Non-pigmented ciliary epithelial cell (primary cell): ENCODE measurements around the gene JSRP1.

Experiments
- DNase-seq: peaks from one replicate; pipeline ENCODE4 v3.0.0-alpha.2; 2010; ENCODE audit warnings: low read depth

JSRP1 gene

GRCh38 chr19:2255982-2256685 lies at the start of gene JSRP1:
JSRP1 (minus strand) TSS chr19:2256417; CDS start chr19:2255314, 1,103 bp downstream.
- DNase-seq = no peak

DNA sequence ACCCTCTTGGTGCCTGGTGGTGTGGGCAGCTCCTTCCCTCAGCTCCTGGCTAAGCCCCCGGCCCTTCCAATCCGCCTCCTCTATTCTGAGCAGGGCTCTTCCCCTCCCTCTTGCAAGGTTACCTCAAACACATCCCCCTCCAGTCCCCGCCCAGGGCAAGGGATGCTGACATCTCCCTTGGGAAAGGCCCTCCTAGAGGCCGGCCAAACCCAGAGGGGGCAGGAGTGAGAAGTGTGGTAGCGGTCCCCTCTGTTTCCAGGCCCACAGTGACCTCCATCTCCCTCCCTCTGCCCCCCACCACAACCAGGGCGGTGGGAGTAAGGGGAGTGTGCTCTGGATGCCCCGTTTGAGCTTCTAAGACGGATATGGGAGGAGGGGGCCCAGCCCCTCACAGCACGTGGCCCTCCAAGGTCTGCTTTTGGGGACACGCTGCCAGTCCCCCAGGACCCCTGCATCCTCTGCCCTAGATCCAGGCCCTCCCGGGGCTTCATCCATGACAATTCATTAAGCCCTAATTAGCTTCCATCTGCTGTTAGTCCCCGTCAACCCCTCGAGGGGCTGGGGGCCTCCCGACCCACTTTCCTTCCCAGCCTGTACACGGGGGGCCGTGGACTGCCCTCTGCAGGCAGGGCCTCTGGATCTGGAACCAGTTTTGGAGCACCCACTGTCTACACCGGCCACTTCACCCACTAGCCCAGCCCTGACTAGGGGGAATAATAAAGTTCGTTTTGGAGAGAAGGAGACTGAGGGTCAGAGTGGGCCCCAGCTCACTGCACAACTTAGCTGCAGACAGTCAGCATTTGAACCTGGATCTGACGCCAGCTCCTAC lies 49.4 kb upstream of the JSRP1 start:
- DNase-seq = no peak

GRCh38 chr19:2303211-2303798 lies 47.1 kb upstream of the JSRP1 start:
- DNase-seq = no peak

DNA sequence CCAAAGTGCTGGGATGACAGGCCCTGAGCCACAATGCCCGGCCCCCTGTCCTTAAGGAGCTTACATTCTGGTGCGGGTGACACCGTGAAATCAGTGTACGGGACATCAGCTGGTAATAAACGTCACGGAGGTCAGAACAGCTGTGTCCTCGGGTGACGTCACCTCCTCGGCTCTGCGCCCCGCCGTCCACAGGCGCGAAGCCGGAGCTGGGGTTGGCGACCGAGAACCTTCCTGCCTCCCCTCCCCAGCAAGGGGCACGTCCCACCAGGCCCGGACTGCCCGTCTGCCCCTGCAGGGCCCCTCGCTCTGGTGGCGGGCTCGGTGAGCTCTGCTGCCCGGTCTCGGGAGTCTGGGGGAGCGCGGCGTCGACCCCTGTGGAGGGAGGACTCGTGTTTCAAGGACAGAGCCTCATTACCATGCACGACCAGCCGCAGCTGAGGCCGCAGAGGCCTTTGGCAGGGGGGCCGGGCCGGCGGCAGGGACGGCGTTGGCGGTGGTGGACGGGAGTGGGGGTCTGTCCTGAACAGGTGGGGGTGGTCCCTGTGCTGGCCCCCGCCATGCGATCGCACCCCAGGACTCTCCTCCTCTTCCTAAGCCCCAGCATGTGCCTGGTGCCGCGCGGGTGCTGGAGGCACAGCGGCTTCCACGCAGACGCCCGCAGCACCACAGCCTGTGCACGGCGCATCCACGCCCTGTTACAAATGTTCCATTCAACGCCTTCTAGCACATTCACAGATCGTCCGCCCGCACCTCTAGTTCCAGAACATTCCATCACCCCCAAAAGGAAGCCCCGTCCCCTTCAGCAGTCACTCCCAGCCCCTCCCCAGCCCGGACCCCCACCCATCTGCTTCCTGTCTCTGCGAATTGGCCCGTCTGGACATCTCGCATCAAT lies 46.3 kb upstream of the JSRP1 start:
- no peak for DNase-seq

- DNase-seq = no peak
Observed at GRCh38 chr19:2300533-2300932, 44.3 kb upstream of the JSRP1 start.

- no peak for DNase-seq
Observed at GRCh38 chr19:2296141-2296540, 39.9 kb upstream of the JSRP1 start.

GRCh38 chr19:2294687-2295335 lies 38.6 kb upstream of the JSRP1 start:
- no peak for DNase-seq

GRCh38 chr19:2291185-2291751 lies 35.1 kb upstream of the JSRP1 start:
- no peak for DNase-seq

GRCh38 chr19:2290441-2291184 lies 34.4 kb upstream of the JSRP1 start:
- DNase-seq = no peak

- DNase-seq = no peak
Observed at GRCh38 chr19:2289714-2290435, 33.7 kb upstream of the JSRP1 start.

DNA sequence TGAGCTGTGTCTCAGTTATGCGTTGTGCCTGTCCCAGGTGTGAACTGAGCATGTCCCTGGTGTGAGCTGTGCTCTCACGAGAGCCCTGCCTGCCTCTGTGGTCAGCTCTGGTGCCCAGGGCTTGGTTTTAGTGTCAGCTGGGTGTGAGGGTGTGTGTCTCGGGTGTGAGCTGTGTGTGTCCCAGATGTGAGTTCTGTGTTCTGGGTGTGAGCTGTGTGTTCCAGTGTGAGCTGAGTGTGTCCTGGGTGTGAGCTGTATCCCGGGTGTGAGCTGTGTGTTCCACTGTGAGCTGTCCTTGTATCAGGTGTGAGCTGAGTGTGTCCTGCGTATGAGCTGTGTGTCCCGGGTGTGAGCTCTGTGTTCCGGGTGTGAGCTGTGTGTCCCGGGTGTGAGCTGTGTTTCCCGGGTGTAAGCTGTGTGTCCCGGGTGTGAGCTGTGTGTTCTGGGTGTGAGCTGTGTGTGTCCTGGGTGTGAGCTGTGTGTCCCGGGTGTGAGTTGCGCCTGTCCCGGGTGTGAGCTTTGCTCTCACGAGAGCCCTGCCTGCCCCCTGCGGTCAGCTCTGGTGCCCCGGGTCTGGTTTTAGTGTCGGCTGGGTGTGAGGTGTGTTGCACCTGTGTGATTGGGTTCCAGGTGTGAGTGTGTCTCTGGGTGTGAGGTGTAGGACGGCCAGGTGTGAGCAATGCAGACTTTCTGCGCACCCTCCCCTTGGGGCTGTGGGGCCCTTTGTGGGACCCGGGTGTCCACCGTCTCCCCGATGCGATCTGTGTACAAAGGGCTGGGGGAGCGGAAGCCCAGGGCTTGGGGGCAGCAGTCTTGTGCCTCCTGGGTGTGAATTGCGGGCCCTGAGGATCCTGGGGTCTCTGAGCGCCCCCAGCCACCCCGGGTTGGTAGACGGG lies 32.8 kb upstream of the JSRP1 start:
- no peak for DNase-seq

DNA sequence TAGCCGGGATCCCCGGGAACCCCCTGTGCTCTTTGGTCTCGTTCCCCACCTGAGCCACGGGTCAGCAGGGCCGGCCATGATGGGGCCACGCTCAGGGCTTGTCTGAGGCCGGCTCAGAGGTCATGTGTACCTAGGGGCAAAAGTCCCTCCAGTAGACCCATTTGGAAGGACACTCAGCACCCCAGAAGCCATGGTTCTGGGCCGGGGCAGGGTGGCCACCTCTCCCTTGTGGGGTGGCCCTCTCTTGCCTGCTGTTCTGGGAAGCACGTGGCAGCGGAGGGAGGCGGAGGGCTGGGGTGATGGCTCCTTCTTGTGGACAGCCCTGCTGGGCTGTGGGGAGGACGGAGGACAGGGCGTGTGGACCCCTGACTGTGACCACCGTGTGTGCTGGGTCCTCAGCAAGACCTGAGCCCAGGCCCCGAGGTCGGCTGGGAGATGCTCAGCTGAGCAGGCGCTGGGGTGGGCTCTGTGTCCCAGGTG lies 32.2 kb upstream of the JSRP1 start:
- DNase-seq = no peak

- no peak for DNase-seq
Observed at GRCh38 chr19:2287585-2288337, 31.5 kb upstream of the JSRP1 start.

- DNase-seq = no peak
Observed at GRCh38 chr19:2286402-2287140, 30.4 kb upstream of the JSRP1 start.

DNA sequence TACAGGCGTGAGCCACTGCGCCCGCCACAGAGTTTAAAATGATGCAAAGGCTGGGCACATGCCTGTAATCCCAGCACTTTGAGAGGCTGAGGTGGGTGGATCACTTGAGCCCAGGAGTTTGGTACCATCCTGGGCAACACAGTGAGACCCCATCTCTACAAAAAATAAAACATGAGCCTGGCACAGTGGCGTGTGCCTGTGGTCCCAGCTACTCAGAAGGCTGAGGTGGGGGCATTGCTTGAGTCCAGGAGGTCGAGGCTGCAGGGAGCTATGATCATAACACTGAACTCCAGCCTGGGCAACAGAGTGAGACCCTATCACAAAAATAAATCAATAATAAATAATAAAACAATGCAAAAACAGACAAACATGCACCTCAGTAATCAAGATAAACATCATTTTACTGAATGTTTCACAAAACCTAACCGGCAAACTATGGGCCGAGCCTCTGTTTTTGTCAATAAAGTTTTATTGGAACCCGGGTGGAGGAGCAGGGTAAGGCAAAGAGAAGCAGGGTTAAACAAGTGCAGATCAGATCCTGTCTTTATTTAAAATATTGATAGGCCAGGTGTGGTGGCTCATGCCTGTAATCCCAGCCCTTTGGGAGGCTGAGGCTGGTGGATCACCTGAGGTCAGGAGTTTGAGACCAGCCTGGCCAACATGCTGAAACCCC lies 27.8 kb upstream of the JSRP1 start:
- no peak for DNase-seq

DNA sequence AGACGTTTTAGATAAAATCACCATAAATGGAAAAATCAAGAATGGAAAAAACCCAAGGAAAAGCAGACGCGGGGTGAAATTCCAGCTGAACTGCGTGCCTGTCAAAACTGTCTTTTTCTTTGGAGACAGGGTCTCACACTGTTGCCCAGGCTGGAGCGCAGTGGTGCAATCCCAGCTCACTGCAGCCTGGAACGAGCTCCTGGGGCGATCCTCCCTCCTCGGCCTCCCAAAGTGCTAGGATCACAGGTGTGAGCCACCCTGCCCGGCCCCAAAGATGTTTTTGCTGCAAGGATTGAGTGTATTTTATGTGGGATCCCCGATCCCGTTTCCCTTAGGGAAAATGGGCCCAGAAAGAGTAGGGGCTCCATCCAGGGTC lies 26.6 kb upstream of the JSRP1 start:
- DNase-seq = no peak
